Smooth muscle cell (in vitro differentiated cells): ENCODE data around the gene TRIM41. TPM values are rescaled to one million over a fixed set of nuclear protein-coding genes. Genes with fewer than 3 reads are reported as not detected.

Experiments used
- DNase-seq: peaks from one replicate; lab custom pipeline; 2025; ENCODE audit not compliant: unreplicated experiment; lab: John Stamatoyannopoulos, UW
- H2AFZ ChIP-seq: fragments of 200-600 bp; sonication (generic); 2 replicates; pipeline ENCODE4 v1.6.0; 2016; ENCODE audit warnings: antibody characterized with exemption, low read depth, mild to moderate bottlenecking
- H3F3A ChIP-seq: fragments of 200-600 bp; sonication (generic); 2 replicates; pipeline ENCODE4 v1.6.0; 2017; ENCODE audit warnings: antibody characterized with exemption, low read depth
- H3K27ac ChIP-seq: fragments of 200-600 bp; sonication (generic); 2 replicates; pipeline ENCODE4 v1.5.1; 2016; ENCODE audit warnings: low read depth, mild to moderate bottlenecking
- H3K27me3 ChIP-seq: fragments of 200-600 bp; sonication (generic); 2 replicates; pipeline ENCODE4 v1.6.1; 2016; ENCODE audit warnings: low read depth, mild to moderate bottlenecking
- H3K36me3 ChIP-seq: fragments of 200-600 bp; sonication (generic); 2 replicates; pipeline ENCODE4 v1.5.1; 2016; ENCODE audit warnings: low read depth
- H3K4me1 ChIP-seq: fragments of 200-600 bp; sonication (generic); 2 replicates; pipeline ENCODE4 v1.5.1; 2016; ENCODE audit warnings: low read depth
- H3K4me2 ChIP-seq: fragments of 200-600 bp; sonication (generic); 2 replicates; pipeline ENCODE4 v1.6.0; 2016; ENCODE audit warnings: mild to moderate bottlenecking
- H3K4me3 ChIP-seq: fragments of 200-600 bp; sonication (generic); 2 replicates; pipeline ENCODE4 v1.5.1; 2016; ENCODE audit warnings: mild to moderate bottlenecking
- H3K79me2 ChIP-seq: fragments of 200-600 bp; sonication (generic); 2 replicates; pipeline ENCODE4 v1.6.0; 2016; ENCODE audit warnings: low read depth, mild to moderate bottlenecking
- H3K9ac ChIP-seq: fragments of 200-600 bp; sonication (generic); 2 replicates; pipeline ENCODE4 v1.6.0; 2016; ENCODE audit warnings: low read depth
- H3K9me3 ChIP-seq: fragments of 200-600 bp; sonication (generic); replicated peaks from 2 replicates; pipeline ENCODE4 v1.5.1; 2016; ENCODE audit warnings: low read depth
- H4K20me1 ChIP-seq: fragments of 200-600 bp; sonication (generic); 2 replicates; pipeline ENCODE4 v1.6.0; 2016; ENCODE audit warnings: low read depth
- WGBS: methylation state at CpG from one replicate; pipeline ENCODE4 v1.1.7; 2016; ENCODE audit warnings: low lambda C conversion rate; 5-methylcytosine and 5-hydroxymethylcytosine counted together
- polyA plus RNA-seq: library from polyadenylated mRNA; unstranded; fragments of >200 nt; fragmentation: Nextera tagmentation; extraction: Ambion mirVana; gene quantifications from 2 replicates; pipeline ENCODE4 v1.2.1, GENCODE V29; 2016
- total RNA-seq: library from RNA; depleted of rRNA; stranded (reverse); fragments of >200 nt; gene quantifications from 2 replicates; pipeline ENCODE4 v1.2.3, GENCODE V29; 2014
- TF ChIP-seq, protein P1 (sequence below): fragments of 200-600 bp; sonication (generic); IDR thresholded peaks from 2 replicates; pipeline ENCODE4 v1.5.1; 2017; ENCODE audit warnings: borderline replicate concordance, mild to moderate bottlenecking, antibody characterized with exemption; ENCODE audit not compliant: insufficient read depth, poor library complexity, severe bottlenecking

TRIM41 gene
- total and polyA plus RNA-seq, 2 experiments from 2014 or later, result 2.4 to 7.5 TPM

DNA sequence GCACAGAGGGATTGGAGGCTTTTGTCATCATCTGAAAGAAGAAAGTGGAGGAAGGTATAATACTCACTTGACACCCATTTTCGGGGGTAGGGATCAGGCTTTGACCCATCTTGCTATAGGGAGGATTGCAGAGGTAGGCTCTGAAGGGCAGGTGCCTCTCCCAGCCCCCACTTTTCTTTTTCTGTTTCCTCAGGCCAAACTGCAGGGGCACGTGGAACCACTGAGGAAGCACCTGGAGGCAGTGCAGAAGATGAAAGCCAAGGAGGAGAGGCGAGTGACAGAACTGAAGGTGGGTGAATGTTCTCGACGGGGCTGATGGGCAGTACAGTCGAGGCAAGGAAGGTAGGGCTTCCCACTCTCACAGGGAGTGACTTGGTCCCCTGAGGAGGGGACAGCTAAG, 7.5 kb downstream of the TRIM41 start:
- Histone ChIP-seq H3K27ac (no peak overlapping the region), H3K4me3 (no peak overlapping the region), H3K4me1 (no peaks in the 10 kb centered on the region), H4K20me1 (peaks cover 10% of the 10 kb centered on the region), H3K27me3 (no peaks in the 10 kb centered on the region), H3K9ac (no peak overlapping the region), H3K79me2 (peaks cover 32% of the 10 kb centered on the region), H3K9me3 (no peaks in the 10 kb centered on the region), H2AFZ (no peak overlapping the region), H3K36me3 (no peaks in the 10 kb centered on the region), H3F3A (peaks cover 18% of the 10 kb centered on the region), H3K4me2 (no peak overlapping the region)
- DNase-seq, result no peak
- 94% methylated on average over 6 of the region's 6 CpGs for WGBS
- TF ChIP-seq, protein P1, sequence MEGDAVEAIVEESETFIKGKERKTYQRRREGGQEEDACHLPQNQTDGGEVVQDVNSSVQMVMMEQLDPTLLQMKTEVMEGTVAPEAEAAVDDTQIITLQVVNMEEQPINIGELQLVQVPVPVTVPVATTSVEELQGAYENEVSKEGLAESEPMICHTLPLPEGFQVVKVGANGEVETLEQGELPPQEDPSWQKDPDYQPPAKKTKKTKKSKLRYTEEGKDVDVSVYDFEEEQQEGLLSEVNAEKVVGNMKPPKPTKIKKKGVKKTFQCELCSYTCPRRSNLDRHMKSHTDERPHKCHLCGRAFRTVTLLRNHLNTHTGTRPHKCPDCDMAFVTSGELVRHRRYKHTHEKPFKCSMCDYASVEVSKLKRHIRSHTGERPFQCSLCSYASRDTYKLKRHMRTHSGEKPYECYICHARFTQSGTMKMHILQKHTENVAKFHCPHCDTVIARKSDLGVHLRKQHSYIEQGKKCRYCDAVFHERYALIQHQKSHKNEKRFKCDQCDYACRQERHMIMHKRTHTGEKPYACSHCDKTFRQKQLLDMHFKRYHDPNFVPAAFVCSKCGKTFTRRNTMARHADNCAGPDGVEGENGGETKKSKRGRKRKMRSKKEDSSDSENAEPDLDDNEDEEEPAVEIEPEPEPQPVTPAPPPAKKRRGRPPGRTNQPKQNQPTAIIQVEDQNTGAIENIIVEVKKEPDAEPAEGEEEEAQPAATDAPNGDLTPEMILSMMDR, result no peak

DNA sequence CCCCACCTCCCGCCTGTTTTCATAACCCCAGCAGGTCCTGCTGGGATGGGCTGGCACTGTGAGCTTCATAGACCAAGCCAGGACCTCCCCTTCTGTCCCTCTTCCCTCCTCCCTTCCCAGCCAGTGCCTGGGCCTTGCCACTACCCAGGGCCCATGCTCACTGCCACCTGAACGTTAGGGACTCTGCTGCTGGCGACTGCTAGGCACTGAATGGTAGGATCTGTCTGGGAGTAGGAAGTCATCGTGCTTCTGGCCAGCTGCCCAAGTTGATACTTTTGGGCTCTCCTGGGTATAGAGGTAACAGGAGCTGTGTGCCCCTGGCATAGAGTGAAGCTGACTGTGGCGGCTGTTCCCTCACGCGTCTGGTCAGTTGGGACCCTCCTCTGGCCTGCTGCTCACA, 8.4 kb downstream of the TRIM41 start:
- Histone ChIP-seq H2AFZ (no peak overlapping the region), H4K20me1 (peaks cover 18% of the 10 kb centered on the region), H3K9me3 (no peaks in the 10 kb centered on the region), H3K36me3 (no peaks in the 10 kb centered on the region), H3K27me3 (no peaks in the 10 kb centered on the region), H3K9ac (no peak overlapping the region), H3K4me2 (no peak overlapping the region), H3K4me1 (no peaks in the 10 kb centered on the region), H3K4me3 (no peak overlapping the region), H3F3A (peaks cover 26% of the 10 kb centered on the region), H3K27ac (no peak overlapping the region), H3K79me2 (peaks cover 24% of the 10 kb centered on the region)
- TF ChIP-seq, protein P1, result no peak
- DNase-seq, result no peak
- WGBS, result over 99% methylated on average over 7 of the region's 7 CpGs

DNA sequence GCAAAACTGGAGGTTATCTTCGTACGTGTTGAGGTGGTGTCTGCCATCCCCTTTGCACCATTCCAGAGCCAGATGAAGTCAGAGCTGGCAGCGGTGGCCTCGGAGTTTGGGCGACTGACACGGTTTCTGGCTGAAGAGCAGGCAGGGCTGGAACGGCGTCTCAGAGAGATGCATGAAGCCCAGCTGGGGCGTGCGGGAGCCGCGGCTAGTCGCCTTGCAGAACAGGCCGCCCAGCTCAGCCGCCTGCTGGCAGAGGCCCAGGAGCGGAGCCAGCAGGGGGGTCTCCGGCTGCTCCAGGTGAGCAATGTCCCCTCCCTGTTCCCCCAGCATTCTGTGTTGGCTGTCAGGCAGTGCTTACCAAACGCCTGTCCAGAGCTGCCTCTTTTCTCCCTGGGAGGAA, 9.5 kb downstream of the TRIM41 start:
- 96% methylated on average over 18 of the region's 18 CpGs for WGBS
- Histone ChIP-seq H3K9me3 (no peaks in the 10 kb centered on the region), H3K4me2 (no peak overlapping the region), H4K20me1 (peaks cover 30% of the 10 kb centered on the region), H3K36me3 (peaks cover 2% of the 10 kb centered on the region), H3K79me2 (peaks cover 13% of the 10 kb centered on the region), H3K4me3 (no peak overlapping the region), H3K4me1 (no peaks in the 10 kb centered on the region), H3F3A (peaks cover 38% of the 10 kb centered on the region), H3K27ac (no peak overlapping the region), H3K27me3 (no peaks in the 10 kb centered on the region), H3K9ac (no peak overlapping the region), H2AFZ (no peak overlapping the region)
- TF ChIP-seq, protein P1, result no peak
- no peak for DNase-seq

DNA sequence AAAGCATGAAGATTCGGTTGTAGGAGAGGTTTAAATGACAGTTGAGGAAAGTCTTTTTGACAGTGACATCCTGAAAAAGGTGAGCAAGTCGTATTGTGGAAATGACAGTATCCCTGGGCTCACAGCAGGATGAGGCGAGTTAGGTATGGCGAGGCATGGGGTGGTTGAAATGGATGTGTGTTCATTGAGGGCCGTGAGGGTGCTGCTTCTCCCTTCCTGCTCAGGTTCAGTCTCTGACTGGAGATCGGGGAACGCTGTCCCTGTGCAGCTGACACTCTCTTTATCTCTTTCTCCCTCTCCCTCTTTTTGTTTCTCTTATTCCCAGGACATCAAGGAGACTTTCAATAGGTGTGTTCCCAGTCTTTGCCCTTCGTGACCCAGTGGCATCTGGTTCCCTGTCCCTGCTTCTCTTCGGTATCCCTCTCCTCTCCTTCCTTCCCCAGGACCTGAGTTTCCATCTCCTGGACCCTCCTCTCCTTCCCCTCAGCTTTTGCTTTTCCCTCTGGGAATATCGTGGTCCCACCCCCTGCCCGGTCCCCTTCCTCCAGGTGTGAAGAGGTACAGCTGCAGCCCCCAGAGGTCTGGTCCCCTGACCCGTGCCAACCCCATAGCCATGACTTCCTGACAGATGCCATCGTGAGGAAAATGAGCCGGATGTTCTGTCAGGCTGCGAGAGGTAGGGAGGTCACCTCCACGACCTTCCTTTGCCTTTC, 10.2 kb downstream of the TRIM41 start:
- no peak for DNase-seq
- Histone ChIP-seq H3K9me3 (no peaks in the 10 kb centered on the region), H3K79me2 (peaks cover 7% of the 10 kb centered on the region), H3K9ac (no peak overlapping the region), H3K4me1 (no peaks in the 10 kb centered on the region), H3K36me3 (peaks cover 2% of the 10 kb centered on the region), H2AFZ (no peak overlapping the region), H3K27me3 (no peaks in the 10 kb centered on the region), H3K27ac (no peak overlapping the region), H3K4me3 (no peak overlapping the region), H3F3A (peaks cover 43% of the 10 kb centered on the region), H3K4me2 (no peak overlapping the region), H4K20me1 (peaks cover 37% of the 10 kb centered on the region)
- 93% methylated on average over 16 of the region's 16 CpGs for WGBS
- TF ChIP-seq, protein P1, result no peak
